ENCODE results near the gene IRF4. TPM values are rescaled to one million over a fixed set of nuclear protein-coding genes. Genes with fewer than 3 reads are reported as not detected.
"Not testable (repeated sequence)": the region's sequence is repeated elsewhere in the genome, so short reads cannot be mapped to it uniquely, and the experiment has no call there.

The IRF4 gene
- total RNA-seq, 2 experiments from 2014 or later: 500 to 504 TPM

GRCh38 chr6:364609-365540 lies 26.7 kb upstream of the IRF4 start:
- no peaks in the 10 kb centered on the region for H3K36me3 Mint-ChIP-seq (ENCODE audit: low read depth)
- H3K9me3 Mint-ChIP-seq: peaks cover 12% of the 10 kb centered on the region
- no peak for DNase-seq
- CTCF ChIA-PET: interaction anchor here (0.7 kb wide), 1 partner anchor 43 kb away, joined by 3 read pairs; no protein-coding TSS in a partner anchor
- no peak overlapping the region for H3K27ac Mint-ChIP-seq
- intact Hi-C loops (cut with micrococcal nuclease): no loop called here
- no peak overlapping the region for H3K4me3 Mint-ChIP-seq
- H3K4me1 Mint-ChIP-seq (ENCODE audit: low read depth): no peaks in the 10 kb centered on the region
- peaks cover 2% of the 10 kb centered on the region for H3K27me3 Mint-ChIP-seq (ENCODE audit: low read depth)

GRCh38 chr6:365835-366234 lies 25.7 kb upstream of the IRF4 start:
- H3K4me3 Mint-ChIP-seq: no peak overlapping the region
- H3K27ac Mint-ChIP-seq: no peak overlapping the region
- no peak for DNase-seq
- H3K9me3 Mint-ChIP-seq: peaks cover 12% of the 10 kb centered on the region
- H3K4me1 Mint-ChIP-seq (ENCODE audit: low read depth): no peaks in the 10 kb centered on the region
- CTCF ChIA-PET: no interaction called here
- intact Hi-C loops (cut with micrococcal nuclease): no loop called here
- H3K36me3 Mint-ChIP-seq (ENCODE audit: low read depth): no peaks in the 10 kb centered on the region
- H3K27me3 Mint-ChIP-seq (ENCODE audit: low read depth): peaks cover 5% of the 10 kb centered on the region

- Mint-ChIP-seq H3K27me3 (ENCODE audit: low read depth) (peaks cover 5% of the 10 kb centered on the region), H3K4me1 (ENCODE audit: low read depth) (no peaks in the 10 kb centered on the region), H3K27ac (no peak overlapping the region), H3K4me3 (no peak overlapping the region), H3K9me3 (peaks cover 12% of the 10 kb centered on the region), H3K36me3 (ENCODE audit: low read depth) (no peaks in the 10 kb centered on the region)
- CTCF ChIA-PET: no interaction called here
- intact Hi-C loops (cut with micrococcal nuclease): no loop called here
- DNase-seq: no peak
Observed at GRCh38 chr6:366389-367297, 24.9 kb upstream of the IRF4 start.

- H3K27ac Mint-ChIP-seq: no peak overlapping the region
- H3K27me3 Mint-ChIP-seq (ENCODE audit: low read depth): peaks cover 5% of the 10 kb centered on the region
- no peak for DNase-seq
- no peak overlapping the region for H3K4me3 Mint-ChIP-seq
- CTCF ChIA-PET: no interaction called here
- H3K9me3 Mint-ChIP-seq: peaks cover 12% of the 10 kb centered on the region
- no peaks in the 10 kb centered on the region for H3K36me3 Mint-ChIP-seq (ENCODE audit: low read depth)
- intact Hi-C loops (cut with micrococcal nuclease): no loop called here
- no peaks in the 10 kb centered on the region for H3K4me1 Mint-ChIP-seq (ENCODE audit: low read depth)
Observed at GRCh38 chr6:367298-367794, 24.2 kb upstream of the IRF4 start.

DNA sequence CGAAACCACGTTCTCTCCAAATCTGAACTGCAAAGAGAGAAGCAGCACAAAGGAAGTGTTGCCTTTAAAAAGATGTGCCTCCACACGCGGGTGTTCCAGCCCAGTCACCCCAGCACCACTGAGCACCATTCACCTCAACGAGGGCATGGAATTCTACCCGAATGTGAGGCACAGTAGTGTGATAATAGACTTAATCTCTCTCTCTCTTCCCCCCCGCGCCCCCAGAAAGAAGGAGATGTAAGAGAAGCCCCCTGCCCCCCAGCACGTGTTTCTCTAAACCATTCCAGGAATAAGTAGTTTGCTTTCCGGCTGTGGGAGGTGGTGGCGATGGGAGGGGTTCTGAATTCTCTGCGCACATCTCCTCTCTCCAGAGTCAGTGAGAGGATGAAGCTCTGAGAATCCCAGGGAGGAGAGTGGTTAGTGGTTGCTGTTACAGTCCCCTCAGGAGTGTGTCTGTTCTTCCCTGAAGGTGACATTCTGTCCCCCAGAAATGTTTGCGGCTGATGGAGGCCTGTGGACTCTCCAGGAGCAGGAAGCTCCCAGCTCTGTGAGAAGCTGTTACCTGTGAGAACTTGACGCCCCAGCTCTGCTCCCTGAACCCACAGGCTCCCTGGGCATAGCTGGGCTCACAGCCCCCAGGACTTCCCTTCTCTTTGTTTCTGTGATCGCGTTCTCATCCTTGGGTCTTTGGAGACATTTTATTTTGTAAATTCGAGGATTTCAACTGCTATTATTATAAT lies 23.5 kb upstream of the IRF4 start:
- no peaks in the 10 kb centered on the region for H3K36me3 Mint-ChIP-seq (ENCODE audit: low read depth)
- peaks cover 4% of the 10 kb centered on the region for H3K4me1 Mint-ChIP-seq (ENCODE audit: low read depth)
- H3K27ac Mint-ChIP-seq: no peak overlapping the region
- H3K27me3 Mint-ChIP-seq (ENCODE audit: low read depth): peaks cover 11% of the 10 kb centered on the region
- no peak for DNase-seq
- H3K9me3 Mint-ChIP-seq: peaks cover 7% of the 10 kb centered on the region
- intact Hi-C loops (cut with micrococcal nuclease): no loop called here
- H3K4me3 Mint-ChIP-seq: no peak overlapping the region
- CTCF ChIA-PET: interaction anchor here (1.4 kb wide), 1 partner anchor 12 kb away, joined by 3 read pairs; no protein-coding TSS in a partner anchor

DNA sequence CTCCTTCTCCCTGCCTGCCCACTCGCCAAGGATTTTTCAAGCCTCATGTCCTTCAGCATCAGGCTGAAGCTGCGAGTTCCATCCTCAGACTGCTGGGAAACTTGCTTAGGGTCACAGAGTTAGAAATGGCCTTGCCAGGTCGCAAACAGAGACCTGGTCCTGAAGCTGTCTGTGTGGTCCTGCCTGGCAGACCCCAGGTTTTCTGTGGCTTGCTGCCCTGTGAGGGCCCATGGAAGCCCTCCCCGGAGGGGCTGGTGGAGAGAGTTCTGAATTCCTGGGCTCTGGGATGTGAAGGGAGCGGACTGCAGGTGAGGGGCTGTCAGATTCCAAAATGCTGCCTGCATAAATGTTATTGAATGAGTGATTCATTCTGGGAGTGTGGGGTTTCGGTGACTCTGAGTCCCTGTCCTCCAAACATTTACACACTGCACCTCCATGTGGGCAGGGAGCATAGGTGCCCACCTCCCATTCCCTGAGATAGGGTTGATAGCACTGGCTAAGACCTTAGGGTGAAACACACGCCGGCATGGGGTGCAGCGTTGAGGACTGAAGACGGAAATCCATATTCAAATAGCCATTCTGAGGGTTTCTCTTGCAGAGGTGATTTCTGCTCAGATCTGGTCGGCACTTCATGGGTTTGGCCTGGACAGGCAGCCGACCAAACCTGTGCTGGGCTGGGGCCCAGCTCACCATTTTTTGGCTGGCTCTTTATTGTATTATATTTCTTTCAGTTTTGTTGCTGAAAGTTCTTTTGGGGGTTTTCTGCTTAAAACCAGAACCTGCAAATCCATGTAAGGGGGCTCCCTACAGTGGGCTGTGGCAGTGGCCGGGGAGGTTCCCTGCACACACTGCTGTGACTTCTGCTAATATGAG lies 21.8 kb upstream of the IRF4 start:
- H3K4me1 Mint-ChIP-seq (ENCODE audit: low read depth): peaks cover 4% of the 10 kb centered on the region
- CTCF ChIA-PET: interaction anchor here (0.6 to 1.4 kb wide), 3 partner anchors 14 to 426 kb away, joined by 3 to 4 read pairs (median 4); no protein-coding TSS in a partner anchor
- H3K27me3 Mint-ChIP-seq (ENCODE audit: low read depth): peaks cover 18% of the 10 kb centered on the region
- H3K27ac Mint-ChIP-seq: no peak overlapping the region
- intact Hi-C loops (cut with micrococcal nuclease): no loop called here
- no peaks in the 10 kb centered on the region for H3K36me3 Mint-ChIP-seq (ENCODE audit: low read depth)
- DNase-seq: no peak
- H3K4me3 Mint-ChIP-seq: no peak overlapping the region
- no peaks in the 10 kb centered on the region for H3K9me3 Mint-ChIP-seq

- Mint-ChIP-seq H3K4me3 (no peak overlapping the region), H3K27me3 (ENCODE audit: low read depth) (peaks cover 22% of the 10 kb centered on the region), H3K4me1 (ENCODE audit: low read depth) (peaks cover 4% of the 10 kb centered on the region), H3K27ac (no peak overlapping the region), H3K9me3 (no peaks in the 10 kb centered on the region), H3K36me3 (ENCODE audit: low read depth) (no peaks in the 10 kb centered on the region)
- intact Hi-C loops (cut with micrococcal nuclease): no loop called here
- DNase-seq: no peak
- CTCF ChIA-PET: interaction anchor here (0.9 kb wide), 1 partner anchor 183 kb away, joined by 4 read pairs; no protein-coding TSS in a partner anchor
Observed at GRCh38 chr6:370555-370954, 21.0 kb upstream of the IRF4 start.

DNA sequence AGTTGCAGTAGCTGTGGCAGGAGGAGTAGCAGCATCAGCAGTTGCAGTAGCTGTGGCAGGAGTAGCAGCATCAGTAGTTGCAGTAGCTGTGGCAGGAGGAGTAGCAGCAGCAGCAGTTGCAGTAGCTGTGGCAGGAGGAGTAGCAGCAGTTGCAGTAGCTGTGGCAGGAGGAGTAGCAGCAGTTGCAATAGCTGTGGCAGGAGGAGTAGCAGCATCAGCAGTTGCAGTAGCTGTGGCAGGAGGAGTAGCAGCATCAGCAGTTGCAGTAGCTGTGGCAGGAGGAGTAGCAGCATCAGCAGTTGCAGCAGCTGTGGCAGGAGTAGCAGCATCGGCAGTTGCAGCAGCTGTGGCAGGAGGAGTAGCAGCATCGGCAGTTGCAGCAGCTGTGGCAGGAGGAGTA lies 19.7 kb upstream of the IRF4 start:
- H3K27ac Mint-ChIP-seq; DNase-seq; H3K4me3 Mint-ChIP-seq; H3K4me1 Mint-ChIP-seq (ENCODE audit: low read depth); H3K9me3 Mint-ChIP-seq; H3K36me3 Mint-ChIP-seq (ENCODE audit: low read depth); intact Hi-C loops (cut with micrococcal nuclease): not testable (repeated sequence)
- peaks cover 22% of the 10 kb centered on the region for H3K27me3 Mint-ChIP-seq (ENCODE audit: low read depth)
- CTCF ChIA-PET: interaction anchor here (0.7 to 1.2 kb wide), 2 partner anchors 222 to 503 kb away, joined by 3 read pairs; no protein-coding TSS in a partner anchor

DNA sequence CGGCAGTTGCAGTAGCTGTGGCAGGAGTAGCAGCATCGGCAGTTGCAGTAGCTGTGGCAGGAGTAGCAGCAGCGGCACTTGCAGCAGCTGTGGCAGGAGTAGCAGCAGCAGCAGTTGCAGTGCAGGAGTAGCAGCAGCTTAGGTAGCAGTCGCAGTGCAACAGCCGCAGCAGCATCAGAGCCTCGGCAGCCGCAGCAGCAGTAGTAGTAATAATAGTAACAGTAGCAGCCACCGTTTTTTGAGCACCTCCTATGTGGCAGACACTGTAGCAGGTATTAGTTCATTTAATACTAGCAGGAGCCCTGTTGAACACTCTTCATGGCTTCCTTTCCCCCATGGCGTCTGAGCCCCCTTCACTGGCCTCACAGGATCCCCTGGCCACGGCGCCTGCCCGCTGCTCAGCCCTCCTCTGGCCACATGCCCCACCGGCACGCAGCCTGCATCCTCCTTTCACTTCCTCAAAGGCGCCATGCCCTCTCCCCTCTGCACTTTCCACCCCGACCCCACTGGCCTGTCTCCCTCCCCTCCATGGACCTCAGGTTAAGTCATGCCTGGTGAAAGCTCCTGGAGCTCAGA lies 19.1 kb upstream of the IRF4 start:
- peaks cover 22% of the 10 kb centered on the region for H3K27me3 Mint-ChIP-seq (ENCODE audit: low read depth)
- intact Hi-C loops (cut with micrococcal nuclease): no loop called here
- no peak overlapping the region for H3K4me3 Mint-ChIP-seq
- CTCF ChIA-PET: interaction anchor here (1.2 kb wide), 1 partner anchor 222 kb away, joined by 3 read pairs; no protein-coding TSS in a partner anchor
- no peak for DNase-seq
- no peaks in the 10 kb centered on the region for H3K36me3 Mint-ChIP-seq (ENCODE audit: low read depth)
- H3K9me3 Mint-ChIP-seq: no peaks in the 10 kb centered on the region
- H3K27ac Mint-ChIP-seq: no peak overlapping the region
- H3K4me1 Mint-ChIP-seq (ENCODE audit: low read depth): peaks cover 8% of the 10 kb centered on the region

DNA sequence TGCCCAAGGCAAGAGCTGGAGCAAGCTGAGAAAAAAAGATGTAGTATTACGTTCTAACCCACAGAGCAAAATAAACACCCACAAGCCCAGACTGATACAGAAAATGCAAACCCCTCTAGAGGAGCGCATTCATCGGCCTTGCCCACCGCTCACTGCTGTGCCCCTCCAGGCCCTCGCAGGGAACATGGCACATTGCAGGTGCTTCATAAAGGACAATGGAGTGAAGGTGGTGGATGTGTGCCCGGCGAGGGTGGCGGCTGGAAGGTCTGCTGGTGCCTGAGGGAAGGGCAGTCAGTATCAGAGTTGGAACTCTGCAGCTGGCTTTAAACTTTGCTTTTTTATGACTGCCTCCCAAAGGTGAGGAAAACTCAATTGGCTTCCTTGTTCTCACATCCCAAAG lies 18.5 kb upstream of the IRF4 start:
- Mint-ChIP-seq H3K27me3 (ENCODE audit: low read depth) (peaks cover 25% of the 10 kb centered on the region), H3K4me3 (no peak overlapping the region), H3K9me3 (no peaks in the 10 kb centered on the region), H3K27ac (no peak overlapping the region), H3K36me3 (ENCODE audit: low read depth) (no peaks in the 10 kb centered on the region), H3K4me1 (ENCODE audit: low read depth) (peaks cover 8% of the 10 kb centered on the region)
- no peak for DNase-seq
- intact Hi-C loops (cut with micrococcal nuclease): no loop called here
- CTCF ChIA-PET: no interaction called here

Data from activated naive CD4-positive, alpha-beta T cell treated with anti-CD3 and anti-CD28 coated beads for 36 hours (primary cell).